ENCODE data around the gene ATOH8. TPM values are rescaled to one million over a fixed set of nuclear protein-coding genes. Genes with fewer than 3 reads are reported as not detected.

ATOH8 gene
- total RNA-seq, 2 experiments from 2014 or later: not detected

DNA sequence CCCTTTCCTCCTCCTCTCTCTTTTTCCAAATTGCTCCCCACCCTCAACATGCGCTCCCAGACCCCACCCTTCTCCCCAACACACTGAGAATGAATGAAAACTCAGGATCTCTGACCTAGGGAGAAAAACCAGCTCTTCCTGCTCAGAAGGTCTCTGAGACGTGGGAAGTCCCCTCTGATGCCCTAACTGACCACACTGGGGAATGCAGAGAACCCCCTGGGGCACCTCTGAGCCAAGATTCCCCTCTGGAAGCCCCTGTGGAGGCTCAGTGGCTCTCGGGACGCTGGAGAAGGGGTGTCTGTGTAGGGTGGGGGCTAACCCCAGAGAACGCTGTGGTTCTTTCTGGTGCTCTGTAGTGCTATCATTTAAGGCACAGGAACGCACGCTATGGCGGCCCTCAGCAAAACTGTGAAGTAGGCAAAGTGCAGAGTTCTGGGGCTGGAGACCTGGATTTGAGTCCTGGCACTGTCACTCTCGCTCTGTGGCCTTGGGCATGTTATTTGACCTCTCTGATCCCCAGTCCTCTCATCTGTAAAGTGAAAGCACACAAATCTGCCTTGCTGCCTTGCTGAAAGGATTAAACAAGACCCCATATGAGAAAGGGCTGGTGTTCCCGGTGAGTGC is 17.1 kb downstream of the ATOH8 start:
- TF ChIP-seq, protein P1, sequence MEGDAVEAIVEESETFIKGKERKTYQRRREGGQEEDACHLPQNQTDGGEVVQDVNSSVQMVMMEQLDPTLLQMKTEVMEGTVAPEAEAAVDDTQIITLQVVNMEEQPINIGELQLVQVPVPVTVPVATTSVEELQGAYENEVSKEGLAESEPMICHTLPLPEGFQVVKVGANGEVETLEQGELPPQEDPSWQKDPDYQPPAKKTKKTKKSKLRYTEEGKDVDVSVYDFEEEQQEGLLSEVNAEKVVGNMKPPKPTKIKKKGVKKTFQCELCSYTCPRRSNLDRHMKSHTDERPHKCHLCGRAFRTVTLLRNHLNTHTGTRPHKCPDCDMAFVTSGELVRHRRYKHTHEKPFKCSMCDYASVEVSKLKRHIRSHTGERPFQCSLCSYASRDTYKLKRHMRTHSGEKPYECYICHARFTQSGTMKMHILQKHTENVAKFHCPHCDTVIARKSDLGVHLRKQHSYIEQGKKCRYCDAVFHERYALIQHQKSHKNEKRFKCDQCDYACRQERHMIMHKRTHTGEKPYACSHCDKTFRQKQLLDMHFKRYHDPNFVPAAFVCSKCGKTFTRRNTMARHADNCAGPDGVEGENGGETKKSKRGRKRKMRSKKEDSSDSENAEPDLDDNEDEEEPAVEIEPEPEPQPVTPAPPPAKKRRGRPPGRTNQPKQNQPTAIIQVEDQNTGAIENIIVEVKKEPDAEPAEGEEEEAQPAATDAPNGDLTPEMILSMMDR (IDR thresholded peaks at IDR 0.05): no peak
- CTCF ChIA-PET: no interaction called here
- Histone ChIP-seq H3K9me3 (ENCODE audit: control insufficient read depth in 1 of 2, insufficient read depth in 1 of 2, low read length in 2 of 2) (no peaks in the 10 kb centered on the region), H3K27me3 (ENCODE audit: control insufficient read depth in 1 of 2, insufficient read depth in 2 of 2, low read length in 2 of 2) (peaks cover 17 to 28% of the 10 kb centered on the region in 2 experiments), H3K27ac (ENCODE audit: low read depth in 1 of 2, low read length in 2 of 2) (no peak overlapping the region), H3K4me1 (ENCODE audit: insufficient read depth, low read length) (peaks cover 3% of the 10 kb centered on the region), H3K4me3 (ENCODE audit: low read length) (no peak overlapping the region), H3K36me3 (ENCODE audit: insufficient read depth, low read length) (no peaks in the 10 kb centered on the region)
- ATAC-seq (ENCODE audit: poor library complexity): no peak
- Mint-ChIP-seq H3K27me3 (peaks cover 52% of the 10 kb centered on the region), H3K9me3 (no peaks in the 10 kb centered on the region), H3K4me3 (no peak overlapping the region), H3K36me3 (ENCODE audit: low read depth) (no peaks in the 10 kb centered on the region), H3K27ac (no peak overlapping the region), H3K4me1 (ENCODE audit: low read depth) (no peaks in the 10 kb centered on the region)
- POLR2A ChIA-PET: no interaction called here
- DNase-seq: no peak
- intact Hi-C loops (cut with DNase I, micrococcal nuclease): no loop called here

DNA sequence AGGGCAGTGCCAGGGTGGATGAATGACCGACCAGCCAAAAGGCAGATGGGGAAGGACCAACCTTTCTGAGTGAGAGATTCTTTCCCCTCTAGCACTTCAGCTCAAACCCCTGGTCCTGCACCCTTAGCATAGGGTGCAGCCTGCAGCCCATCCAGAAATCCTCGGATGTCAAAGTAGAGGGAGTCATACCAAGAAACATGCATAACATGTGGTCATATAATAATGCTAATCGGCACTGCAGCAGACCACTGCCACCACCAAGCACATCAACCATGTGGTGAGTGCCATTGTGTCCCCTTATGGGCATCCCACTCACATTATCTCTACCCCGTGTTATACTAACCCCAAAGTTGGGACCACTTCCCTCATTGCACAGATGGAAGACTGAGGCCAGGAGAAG is 17.7 kb downstream of the ATOH8 start:
- H3K27ac ChIP-seq (ENCODE audit: low read depth in 1 of 2, low read length in 2 of 2): no peak overlapping the region
- TF ChIP-seq, protein P1 (IDR thresholded peaks at IDR 0.05): no peak
- Mint-ChIP-seq H3K27me3 (peaks cover 46% of the 10 kb centered on the region), H3K36me3 (ENCODE audit: low read depth) (no peaks in the 10 kb centered on the region), H3K9me3 (no peaks in the 10 kb centered on the region), H3K27ac (no peak overlapping the region), H3K4me1 (ENCODE audit: low read depth) (no peaks in the 10 kb centered on the region), H3K4me3 (no peak overlapping the region)
- H3K27me3 ChIP-seq (ENCODE audit: control insufficient read depth in 1 of 2, insufficient read depth in 2 of 2, low read length in 2 of 2): peaks cover 12 to 24% of the 10 kb centered on the region in 2 experiments
- H3K9me3 ChIP-seq (ENCODE audit: control insufficient read depth in 1 of 2, insufficient read depth in 1 of 2, low read length in 2 of 2): no peaks in the 10 kb centered on the region
- no peak for ATAC-seq (ENCODE audit: poor library complexity)
- H3K36me3 ChIP-seq (ENCODE audit: insufficient read depth, low read length): no peaks in the 10 kb centered on the region
- DNase-seq: no peak
- peaks cover 3% of the 10 kb centered on the region for H3K4me1 ChIP-seq (ENCODE audit: insufficient read depth, low read length)
- intact Hi-C loops (cut with DNase I, micrococcal nuclease): no loop called here
- POLR2A ChIA-PET: no interaction called here
- CTCF ChIA-PET: no interaction called here
- H3K4me3 ChIP-seq (ENCODE audit: low read length): no peak overlapping the region

DNA sequence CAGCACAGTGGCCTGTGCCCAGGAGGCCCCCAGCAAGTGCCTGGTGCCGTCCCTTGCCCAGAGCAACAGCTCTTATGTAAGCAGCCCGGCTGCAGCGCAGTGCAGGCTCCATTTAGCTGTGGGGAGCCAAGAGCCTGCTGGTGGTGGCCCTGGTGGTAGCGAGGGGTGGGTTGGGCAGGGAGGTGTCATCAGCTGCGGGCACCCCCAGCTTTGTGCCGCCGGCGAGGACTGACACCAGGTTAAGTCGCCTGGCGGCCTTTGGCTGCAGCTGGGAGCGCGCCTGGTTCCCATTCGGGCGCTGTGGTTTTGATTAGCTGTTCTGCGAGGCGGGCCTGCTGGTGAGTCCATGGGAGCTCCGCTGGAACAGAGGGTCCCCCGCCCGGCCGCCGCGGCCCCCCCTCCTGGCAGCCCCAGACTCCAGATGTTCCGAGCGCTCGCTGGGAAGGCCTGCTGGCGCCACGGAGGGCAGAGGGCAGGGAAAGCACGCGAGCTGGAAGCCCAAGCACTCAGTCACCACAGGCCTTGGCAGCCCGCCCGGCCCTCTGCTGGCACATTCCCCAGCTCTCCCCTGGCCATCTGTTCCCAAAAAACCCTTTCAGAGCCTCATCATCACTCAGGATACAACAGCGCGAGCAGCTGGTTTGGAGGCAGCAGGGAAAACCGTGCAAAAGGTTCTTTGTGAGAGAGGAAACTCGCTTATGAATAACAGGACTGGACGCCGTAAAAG is 18.4 kb downstream of the ATOH8 start:
- Histone ChIP-seq H3K27me3 (ENCODE audit: control insufficient read depth in 1 of 2, insufficient read depth in 2 of 2, low read length in 2 of 2) (peaks cover 12 to 19% of the 10 kb centered on the region in 2 experiments), H3K9me3 (ENCODE audit: control insufficient read depth in 1 of 2, insufficient read depth in 1 of 2, low read length in 2 of 2) (no peaks in the 10 kb centered on the region), H3K4me3 (ENCODE audit: low read length) (no peak overlapping the region), H3K36me3 (ENCODE audit: insufficient read depth, low read length) (no peaks in the 10 kb centered on the region), H3K27ac (ENCODE audit: low read depth in 1 of 2, low read length in 2 of 2) (no peak overlapping the region), H3K4me1 (ENCODE audit: insufficient read depth, low read length) (peaks cover 3% of the 10 kb centered on the region)
- Mint-ChIP-seq H3K27me3 (peaks cover 42% of the 10 kb centered on the region), H3K27ac (no peak overlapping the region), H3K4me3 (no peak overlapping the region), H3K36me3 (ENCODE audit: low read depth) (no peaks in the 10 kb centered on the region), H3K4me1 (ENCODE audit: low read depth) (no peaks in the 10 kb centered on the region), H3K9me3 (no peaks in the 10 kb centered on the region)
- DNase-seq: peak in 1 of 14 experiments; percentile 14
- ATAC-seq (ENCODE audit: poor library complexity): no peak
- POLR2A ChIA-PET: interaction anchor here (0.5 kb wide), 1 partner anchor 89 kb away, joined by 3 read pairs; no protein-coding TSS in a partner anchor
- intact Hi-C loops (cut with DNase I, micrococcal nuclease): no loop called here
- TF ChIP-seq, protein P1 (IDR thresholded peaks at IDR 0.05): no peak
- CTCF ChIA-PET: no interaction called here
